Liver (tissue), 3 donors: ENCODE results near the gene FLNC.

Experiments used
- EGR1 ChIP-seq, 2 donors: IDR thresholded peaks; 2 replicates each; pipeline ENCODE4 v1.6.1; 2016 to 2018; ENCODE audit warnings: antibody characterized with exemption in 2 of 2, low read depth in 2 of 2
- FOXA1 ChIP-seq: IDR thresholded peaks from 2 replicates; pipeline ENCODE4 v1.6.1; 2016; ENCODE audit warnings: antibody characterized with exemption
- GABPA ChIP-seq, 2 donors: IDR thresholded peaks in 1 of 2; conservative IDR thresholded peaks in 1 of 2; 2 replicates each; pipeline ENCODE4 v1.6.1; 2016; ENCODE audit warnings: antibody characterized with exemption in 2 of 2, mild to moderate bottlenecking in 1 of 2, moderate library complexity in 1 of 2
- NR2F2 ChIP-seq: IDR thresholded peaks from 2 replicates; pipeline ENCODE4 v1.6.1; 2016; ENCODE audit warnings: antibody characterized with exemption
- RAD21 ChIP-seq, 2 donors: IDR thresholded peaks; 2 replicates each; pipeline ENCODE4 v1.6.1; 2016; ENCODE audit warnings: antibody characterized with exemption in 2 of 2, mild to moderate bottlenecking in 2 of 2
- RXRA ChIP-seq, 2 donors: IDR thresholded peaks; 2 replicates each; pipeline ENCODE4 v1.6.1; 2017 to 2018; ENCODE audit warnings: antibody characterized with exemption in 2 of 2, mild to moderate bottlenecking in 1 of 2
- SP1 ChIP-seq: IDR thresholded peaks from 2 replicates; pipeline ENCODE4 v1.6.1; 2018; ENCODE audit warnings: antibody characterized with exemption, mild to moderate bottlenecking
- TAF1 ChIP-seq: conservative IDR thresholded peaks from 2 replicates; pipeline ENCODE4 v1.6.1; 2016; ENCODE audit warnings: antibody characterized with exemption, mild to moderate bottlenecking
- YY1 ChIP-seq: IDR thresholded peaks from 2 replicates; pipeline ENCODE4 v1.6.1; 2016; ENCODE audit warnings: antibody characterized with exemption, mild to moderate bottlenecking
- TF ChIP-seq, protein P1 (sequence below): IDR thresholded peaks from 2 replicates; pipeline ENCODE4 v1.6.1; 2016; ENCODE audit warnings: antibody characterized with exemption
- TF ChIP-seq, protein P2 (sequence below): fragments of 150-350 bp; IDR thresholded peaks from 2 replicates; pipeline ENCODE4 v1.5.1; 2017; ENCODE audit warnings: improper control_type of control experiment, low read depth, low read length; ENCODE audit not compliant: missing input control
- TF ChIP-seq, protein P3 (sequence below): IDR thresholded peaks from 2 replicates; pipeline ENCODE4 v1.6.1; 2016; ENCODE audit warnings: antibody characterized with exemption, mild to moderate bottlenecking
- TF ChIP-seq, protein P4 (sequence below): IDR thresholded peaks from 2 replicates; pipeline ENCODE4 v1.6.1; 2016; ENCODE audit warnings: antibody characterized with exemption
- donor health status: healthy.
- donor health status: healthy.

DNA sequence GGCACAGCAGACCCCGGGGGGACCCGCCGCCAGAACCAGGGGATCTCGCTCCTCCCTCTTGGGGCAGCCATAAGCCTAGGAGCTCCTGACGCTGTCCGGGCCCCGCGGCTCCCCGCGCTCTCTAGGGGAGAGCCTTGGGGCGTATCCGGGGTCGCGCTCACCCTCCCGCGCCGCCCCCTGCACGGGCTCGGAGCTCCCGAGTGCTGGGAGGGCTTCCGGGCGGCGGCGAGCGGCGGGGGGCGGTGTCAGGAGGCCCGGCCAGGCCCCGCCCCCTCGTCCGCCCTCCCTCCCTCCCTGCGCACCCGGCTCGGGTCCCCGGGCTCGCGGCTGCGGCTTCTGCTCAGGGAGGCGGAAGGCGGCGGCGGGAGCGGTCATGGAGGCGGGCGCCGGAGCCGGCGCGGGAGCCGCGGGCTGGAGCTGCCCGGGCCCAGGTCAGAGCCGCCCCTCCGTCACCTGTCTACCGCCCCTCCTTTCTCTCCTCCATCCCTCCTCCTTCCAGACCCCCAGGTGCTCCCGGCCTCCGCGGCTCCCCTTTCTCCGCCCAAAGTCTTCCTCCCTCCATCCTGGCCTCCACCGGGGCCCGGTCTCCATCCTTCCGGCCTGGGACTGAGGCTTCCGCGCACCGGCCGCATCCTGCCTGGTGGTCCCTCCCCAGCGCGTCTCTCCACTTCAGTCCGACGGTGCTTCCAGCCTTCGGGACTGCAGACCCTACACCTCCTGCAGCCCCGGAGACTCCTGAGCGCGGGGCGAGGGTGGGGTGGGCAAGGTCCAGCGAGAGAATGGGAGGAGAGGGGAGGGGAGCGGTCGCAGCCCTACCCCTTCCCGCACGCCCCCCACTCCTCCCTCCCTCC, 38.9 kb upstream of the FLNC start, which contains the start of gene CCDC136:
- no peak for TF ChIP-seq RAD21 (IDR thresholded peaks at IDR 0.05)
- TF ChIP-seq, protein P1, sequence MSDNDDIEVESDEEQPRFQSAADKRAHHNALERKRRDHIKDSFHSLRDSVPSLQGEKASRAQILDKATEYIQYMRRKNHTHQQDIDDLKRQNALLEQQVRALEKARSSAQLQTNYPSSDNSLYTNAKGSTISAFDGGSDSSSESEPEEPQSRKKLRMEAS, result no peak
- TF ChIP-seq, protein P2, sequence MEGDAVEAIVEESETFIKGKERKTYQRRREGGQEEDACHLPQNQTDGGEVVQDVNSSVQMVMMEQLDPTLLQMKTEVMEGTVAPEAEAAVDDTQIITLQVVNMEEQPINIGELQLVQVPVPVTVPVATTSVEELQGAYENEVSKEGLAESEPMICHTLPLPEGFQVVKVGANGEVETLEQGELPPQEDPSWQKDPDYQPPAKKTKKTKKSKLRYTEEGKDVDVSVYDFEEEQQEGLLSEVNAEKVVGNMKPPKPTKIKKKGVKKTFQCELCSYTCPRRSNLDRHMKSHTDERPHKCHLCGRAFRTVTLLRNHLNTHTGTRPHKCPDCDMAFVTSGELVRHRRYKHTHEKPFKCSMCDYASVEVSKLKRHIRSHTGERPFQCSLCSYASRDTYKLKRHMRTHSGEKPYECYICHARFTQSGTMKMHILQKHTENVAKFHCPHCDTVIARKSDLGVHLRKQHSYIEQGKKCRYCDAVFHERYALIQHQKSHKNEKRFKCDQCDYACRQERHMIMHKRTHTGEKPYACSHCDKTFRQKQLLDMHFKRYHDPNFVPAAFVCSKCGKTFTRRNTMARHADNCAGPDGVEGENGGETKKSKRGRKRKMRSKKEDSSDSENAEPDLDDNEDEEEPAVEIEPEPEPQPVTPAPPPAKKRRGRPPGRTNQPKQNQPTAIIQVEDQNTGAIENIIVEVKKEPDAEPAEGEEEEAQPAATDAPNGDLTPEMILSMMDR, result no peak
- no peak for TF ChIP-seq GABPA (IDR thresholded peaks at IDR 0.05 in 1 of 2, conservative IDR thresholded peaks at IDR 0.05 in 1 of 2)
- TF ChIP-seq, protein P3, sequence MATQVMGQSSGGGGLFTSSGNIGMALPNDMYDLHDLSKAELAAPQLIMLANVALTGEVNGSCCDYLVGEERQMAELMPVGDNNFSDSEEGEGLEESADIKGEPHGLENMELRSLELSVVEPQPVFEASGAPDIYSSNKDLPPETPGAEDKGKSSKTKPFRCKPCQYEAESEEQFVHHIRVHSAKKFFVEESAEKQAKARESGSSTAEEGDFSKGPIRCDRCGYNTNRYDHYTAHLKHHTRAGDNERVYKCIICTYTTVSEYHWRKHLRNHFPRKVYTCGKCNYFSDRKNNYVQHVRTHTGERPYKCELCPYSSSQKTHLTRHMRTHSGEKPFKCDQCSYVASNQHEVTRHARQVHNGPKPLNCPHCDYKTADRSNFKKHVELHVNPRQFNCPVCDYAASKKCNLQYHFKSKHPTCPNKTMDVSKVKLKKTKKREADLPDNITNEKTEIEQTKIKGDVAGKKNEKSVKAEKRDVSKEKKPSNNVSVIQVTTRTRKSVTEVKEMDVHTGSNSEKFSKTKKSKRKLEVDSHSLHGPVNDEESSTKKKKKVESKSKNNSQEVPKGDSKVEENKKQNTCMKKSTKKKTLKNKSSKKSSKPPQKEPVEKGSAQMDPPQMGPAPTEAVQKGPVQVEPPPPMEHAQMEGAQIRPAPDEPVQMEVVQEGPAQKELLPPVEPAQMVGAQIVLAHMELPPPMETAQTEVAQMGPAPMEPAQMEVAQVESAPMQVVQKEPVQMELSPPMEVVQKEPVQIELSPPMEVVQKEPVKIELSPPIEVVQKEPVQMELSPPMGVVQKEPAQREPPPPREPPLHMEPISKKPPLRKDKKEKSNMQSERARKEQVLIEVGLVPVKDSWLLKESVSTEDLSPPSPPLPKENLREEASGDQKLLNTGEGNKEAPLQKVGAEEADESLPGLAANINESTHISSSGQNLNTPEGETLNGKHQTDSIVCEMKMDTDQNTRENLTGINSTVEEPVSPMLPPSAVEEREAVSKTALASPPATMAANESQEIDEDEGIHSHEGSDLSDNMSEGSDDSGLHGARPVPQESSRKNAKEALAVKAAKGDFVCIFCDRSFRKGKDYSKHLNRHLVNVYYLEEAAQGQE, result no peak
- TF ChIP-seq, protein P4, sequence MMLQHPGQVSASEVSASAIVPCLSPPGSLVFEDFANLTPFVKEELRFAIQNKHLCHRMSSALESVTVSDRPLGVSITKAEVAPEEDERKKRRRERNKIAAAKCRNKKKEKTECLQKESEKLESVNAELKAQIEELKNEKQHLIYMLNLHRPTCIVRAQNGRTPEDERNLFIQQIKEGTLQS, result no peak
- no peak for TF ChIP-seq YY1
- no peak for TF ChIP-seq FOXA1
- TF ChIP-seq EGR1 (IDR thresholded peaks at IDR 0.05; ENCODE audit: low read depth in 2 of 2), result no peak
- no peak for TF ChIP-seq NR2F2
- no peak for TF ChIP-seq TAF1
- no peak for TF ChIP-seq RXRA (IDR thresholded peaks at IDR 0.05)
- TF ChIP-seq SP1, result no peak
